H9 (cell line): ENCODE results near the gene ZNF385B. TPM values are rescaled to one million over a fixed set of nuclear protein-coding genes. Genes with fewer than 3 reads are reported as not detected.
A peak's percentile ranks its signal among the peaks of the same experiment; 100 is the strongest.

ENCODE experiments used
- DNase-seq: peaks from one replicate; pipeline ENCODE4 v3.0.0-alpha.2; 2017
- H2AFZ ChIP-seq: one replicate; pipeline ENCODE4 v1.6.1; 2013; ENCODE audit warnings: mild to moderate bottlenecking, low read length, control low read depth, moderate library complexity
- H2AK5ac ChIP-seq: 2 replicates; pipeline ENCODE4 v1.6.1; 2013; ENCODE audit warnings: low read length, control low read depth, mixed read lengths; ENCODE audit not compliant: insufficient read length
- H2BK120ac ChIP-seq: one replicate; pipeline ENCODE4 v1.6.1; 2013; ENCODE audit warnings: low read depth, mild to moderate bottlenecking, low read length, control low read depth, inconsistent platforms; ENCODE audit not compliant: poor library complexity, severe bottlenecking
- H2BK12ac ChIP-seq: 2 replicates; pipeline ENCODE4 v1.6.1; 2013; ENCODE audit warnings: low read length, control low read depth, mixed read lengths, low read depth; ENCODE audit not compliant: insufficient read length
- H2BK15ac ChIP-seq: 2 replicates; pipeline ENCODE4 v1.6.1; 2013; ENCODE audit warnings: low read depth, low read length, control low read depth
- H2BK20ac ChIP-seq: one replicate; pipeline ENCODE4 v1.6.1; 2013; ENCODE audit warnings: low read depth, mild to moderate bottlenecking, low read length, control low read depth, inconsistent platforms; ENCODE audit not compliant: poor library complexity, severe bottlenecking
- H2BK5ac ChIP-seq: 2 replicates; pipeline ENCODE4 v1.6.1; 2013; ENCODE audit warnings: low read length, control low read depth, mixed read lengths; ENCODE audit not compliant: insufficient read length
- H3K14ac ChIP-seq: 2 replicates; pipeline ENCODE4 v1.6.1; 2013; ENCODE audit warnings: low read length, control low read depth; ENCODE audit not compliant: insufficient read depth
- H3K18ac ChIP-seq: 2 replicates; pipeline ENCODE4 v1.6.1; 2013; ENCODE audit warnings: low read depth, mild to moderate bottlenecking, mixed read lengths, low read length, control low read depth; ENCODE audit not compliant: insufficient read length
- H3K23ac ChIP-seq: 2 replicates; pipeline ENCODE4 v1.6.1; 2013; ENCODE audit warnings: low read length, control low read depth, mixed read lengths, low read depth; ENCODE audit not compliant: insufficient read length
- H3K23me2 ChIP-seq: 2 replicates; pipeline ENCODE4 v1.6.1; 2013; ENCODE audit warnings: low read depth, mild to moderate bottlenecking, mixed read lengths, low read length, control low read depth; ENCODE audit not compliant: insufficient read length, poor library complexity, severe bottlenecking
- H3K27ac ChIP-seq: 2 replicates; pipeline ENCODE4 v1.5.1; 2013; ENCODE audit warnings: low read length, control low read depth, mixed read lengths, low read depth; ENCODE audit not compliant: insufficient read length
- H3K27me3 ChIP-seq: 2 replicates; pipeline ENCODE4 v1.6.1; 2013; ENCODE audit warnings: low read length, control low read depth, inconsistent platforms; ENCODE audit not compliant: insufficient read depth
- H3K4ac ChIP-seq: 2 replicates; pipeline ENCODE4 v1.6.1; 2013; ENCODE audit warnings: low read depth, mild to moderate bottlenecking, control low read depth, inconsistent platforms, low read length, moderate library complexity
- H3K4me1 ChIP-seq: 2 replicates; pipeline ENCODE4 v1.6.1; 2013; ENCODE audit warnings: low read length, control low read depth, inconsistent platforms; ENCODE audit not compliant: insufficient read depth
- H3K4me2 ChIP-seq: 2 replicates; pipeline ENCODE4 v1.6.1; 2013; ENCODE audit warnings: low read length, control low read depth, mixed read lengths; ENCODE audit not compliant: insufficient read length, insufficient read depth
- H3K56ac ChIP-seq: 2 replicates; pipeline ENCODE4 v1.6.1; 2013; ENCODE audit warnings: low read depth, mild to moderate bottlenecking, mixed read lengths, low read length, control low read depth; ENCODE audit not compliant: insufficient read length
- H3K79me1 ChIP-seq: 2 replicates; pipeline ENCODE4 v1.6.1; 2013; ENCODE audit warnings: low read depth, mild to moderate bottlenecking, moderate library complexity, low read length, control low read depth, inconsistent platforms; ENCODE audit not compliant: insufficient read depth, poor library complexity, severe bottlenecking
- H3K79me2 ChIP-seq: 2 replicates; pipeline ENCODE4 v1.6.1; 2013; ENCODE audit warnings: low read length, control low read depth, inconsistent platforms; ENCODE audit not compliant: insufficient read depth
- H3K9ac ChIP-seq: 2 replicates; pipeline ENCODE4 v1.6.1; 2013; ENCODE audit warnings: low read length, control low read depth, mixed read lengths; ENCODE audit not compliant: insufficient read length; ENCODE audit errors: extremely low read depth
- H3K9me3 ChIP-seq: one replicate; pipeline ENCODE4 v1.6.1; 2013; ENCODE audit warnings: low read depth, low read length, inconsistent platforms; ENCODE audit not compliant: control insufficient read depth
- H3T11ph ChIP-seq: one replicate; pipeline ENCODE4 v1.6.1; 2013; ENCODE audit warnings: mild to moderate bottlenecking, low read length, control low read depth, inconsistent platforms
- H4K20me1 ChIP-seq: one replicate; pipeline ENCODE4 v1.6.1; 2013; ENCODE audit not compliant: control insufficient read depth, insufficient read length, insufficient read depth
- H4K5ac ChIP-seq: 2 replicates; pipeline ENCODE4 v1.6.1; 2013; ENCODE audit warnings: low read depth, mild to moderate bottlenecking, mixed read lengths, low read length, control low read depth; ENCODE audit not compliant: insufficient read length
- H4K8ac ChIP-seq: replicated peaks from 2 replicates; pipeline ENCODE4 v1.6.1; 2013; ENCODE audit warnings: low read length, control low read depth, mixed read lengths, low read depth; ENCODE audit not compliant: insufficient read length
- H4K91ac ChIP-seq: 2 replicates; pipeline ENCODE4 v1.6.1; 2013; ENCODE audit warnings: low read depth, mild to moderate bottlenecking, moderate library complexity, mixed read lengths, low read length, control low read depth; ENCODE audit not compliant: insufficient read length
- H3K27ac Mint-ChIP-seq, 3 experiments: 2 replicates in 2 of 3; 3 replicates in 1 of 3; pipeline ENCODE4 v1.8.0; 2020 to 2021; ENCODE audit warnings: mixed read lengths in 3 of 3, mild to moderate bottlenecking in 1 of 3, moderate library complexity in 1 of 3
- H3K27me3 Mint-ChIP-seq: 2 replicates; pipeline ENCODE4 v1.8.0; 2021; ENCODE audit warnings: low read depth, mild to moderate bottlenecking, moderate library complexity, mixed read lengths
- H3K36me3 Mint-ChIP-seq, 3 experiments: 2 replicates in 2 of 3; 3 replicates in 1 of 3; pipeline ENCODE4 v1.8.0; 2020 to 2021; ENCODE audit warnings: low read depth in 3 of 3, mixed read lengths in 3 of 3; ENCODE audit not compliant: insufficient read depth in 1 of 3
- H3K4me1 Mint-ChIP-seq, 2 experiments: 2 replicates each; pipeline ENCODE4 v1.8.0; 2020; ENCODE audit warnings: mixed read lengths in 2 of 2
- H3K4me3 Mint-ChIP-seq, 2 experiments: 2 replicates in 1 of 2; 3 replicates in 1 of 2; pipeline ENCODE4 v1.8.0; 2020 to 2021; ENCODE audit warnings: mild to moderate bottlenecking in 2 of 2, mixed read lengths in 2 of 2, moderate library complexity in 1 of 2
- H3K9me3 Mint-ChIP-seq, 2 experiments: 2 replicates in 1 of 2; 3 replicates in 1 of 2; pipeline ENCODE4 v1.8.0; 2020; ENCODE audit warnings: mild to moderate bottlenecking in 2 of 2, mixed read lengths in 2 of 2, moderate library complexity in 1 of 2
- WGBS: extraction: QIAGEN DNeasy Blood & Tissue Kit; methylation state at CpG from one replicate; pipeline ENCODE4 v1.1.7; 2013; ENCODE audit warnings: missing lambda C conversion rate, low lambda C conversion rate, mixed read lengths; ENCODE audit not compliant: insufficient read length; ENCODE audit errors: extremely low coverage; 5-methylcytosine and 5-hydroxymethylcytosine counted together
- total RNA-seq: library from RNA; stranded (reverse); gene quantifications from 2 replicates; pipeline ENCODE4 v1.2.1, GENCODE V29; 2021
- TF ChIP-seq, protein P1 (sequence below): fragments of 200-600 bp; sonication (generic); conservative IDR thresholded peaks from 3 replicates; pipeline ENCODE4 v1.8.0; 2021; ENCODE audit warnings: antibody characterized with exemption, mild to moderate bottlenecking

The ZNF385B gene
- total RNA-seq, 1 experiment from 2014 or later, result 2.1 TPM

DNA sequence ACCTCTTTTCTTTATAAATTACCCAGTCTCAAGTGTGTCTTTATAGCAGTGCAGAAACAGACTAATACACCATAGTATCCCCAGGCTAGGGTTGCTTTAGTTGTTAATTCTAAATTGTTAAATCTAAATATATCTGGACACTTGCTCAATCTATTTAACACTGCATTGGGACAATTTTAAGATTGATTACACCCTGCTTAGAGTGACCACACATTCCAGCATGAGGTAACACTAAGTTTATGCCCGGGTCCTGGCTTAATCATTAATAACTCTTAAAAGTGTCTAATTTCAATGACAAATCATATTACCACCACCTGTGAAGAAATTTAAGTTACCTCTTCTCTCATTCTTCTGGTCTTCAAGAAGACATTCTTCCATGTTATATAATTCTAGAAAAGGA is 131.4 kb downstream of the ZNF385B start:
- no peak overlapping the region for H2BK5ac ChIP-seq
- no peak overlapping the region for H3K9ac ChIP-seq
- no peak overlapping the region for H2AK5ac ChIP-seq
- no peaks in the 10 kb centered on the region for H3K36me3 Mint-ChIP-seq
- no peaks in the 10 kb centered on the region for H3K4me1 ChIP-seq
- no peak overlapping the region for H2AFZ ChIP-seq
- no CpG with 5 or more reads among the region's 1 CpG for WGBS
- H4K20me1 ChIP-seq, result no peaks in the 10 kb centered on the region
- no peaks in the 10 kb centered on the region for H3K23me2 ChIP-seq
- no peak overlapping the region for H3K27ac ChIP-seq
- no peak for DNase-seq
- H3K27me3 Mint-ChIP-seq, result no peaks in the 10 kb centered on the region
- no peak overlapping the region for H4K8ac ChIP-seq
- H3K27ac Mint-ChIP-seq, result peak overlapping the region in 1 of 3 experiments; percentile 35; a peak in 1 of 7 replicates
- no peak overlapping the region for H3K4ac ChIP-seq
- H3K79me1 ChIP-seq, result no peaks in the 10 kb centered on the region
- no peak overlapping the region for H3K23ac ChIP-seq
- no peak overlapping the region for H3K56ac ChIP-seq
- H3K4me2 ChIP-seq, result no peak overlapping the region
- no peak overlapping the region for H3K4me3 Mint-ChIP-seq
- H2BK20ac ChIP-seq, result no peak overlapping the region
- H2BK12ac ChIP-seq, result no peak overlapping the region
- H3K4me1 Mint-ChIP-seq, result no peaks in the 10 kb centered on the region
- H3K9me3 Mint-ChIP-seq, result no peaks in the 10 kb centered on the region
- H4K91ac ChIP-seq, result no peak overlapping the region
- H2BK120ac ChIP-seq, result no peak overlapping the region
- no peaks in the 10 kb centered on the region for H3K9me3 ChIP-seq
- no peaks in the 10 kb centered on the region for H3K27me3 ChIP-seq
- H4K5ac ChIP-seq, result no peak overlapping the region
- no peaks in the 10 kb centered on the region for H3K79me2 ChIP-seq
- H3K14ac ChIP-seq, result no peak overlapping the region
- H2BK15ac ChIP-seq, result no peak overlapping the region
- H3T11ph ChIP-seq, result no peak overlapping the region
- no peak overlapping the region for H3K18ac ChIP-seq
- TF ChIP-seq, protein P1, sequence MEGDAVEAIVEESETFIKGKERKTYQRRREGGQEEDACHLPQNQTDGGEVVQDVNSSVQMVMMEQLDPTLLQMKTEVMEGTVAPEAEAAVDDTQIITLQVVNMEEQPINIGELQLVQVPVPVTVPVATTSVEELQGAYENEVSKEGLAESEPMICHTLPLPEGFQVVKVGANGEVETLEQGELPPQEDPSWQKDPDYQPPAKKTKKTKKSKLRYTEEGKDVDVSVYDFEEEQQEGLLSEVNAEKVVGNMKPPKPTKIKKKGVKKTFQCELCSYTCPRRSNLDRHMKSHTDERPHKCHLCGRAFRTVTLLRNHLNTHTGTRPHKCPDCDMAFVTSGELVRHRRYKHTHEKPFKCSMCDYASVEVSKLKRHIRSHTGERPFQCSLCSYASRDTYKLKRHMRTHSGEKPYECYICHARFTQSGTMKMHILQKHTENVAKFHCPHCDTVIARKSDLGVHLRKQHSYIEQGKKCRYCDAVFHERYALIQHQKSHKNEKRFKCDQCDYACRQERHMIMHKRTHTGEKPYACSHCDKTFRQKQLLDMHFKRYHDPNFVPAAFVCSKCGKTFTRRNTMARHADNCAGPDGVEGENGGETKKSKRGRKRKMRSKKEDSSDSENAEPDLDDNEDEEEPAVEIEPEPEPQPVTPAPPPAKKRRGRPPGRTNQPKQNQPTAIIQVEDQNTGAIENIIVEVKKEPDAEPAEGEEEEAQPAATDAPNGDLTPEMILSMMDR, result no peak
